Ascending aorta (tissue), 2 donors: ENCODE data around the gene JUNB. TPM values are rescaled to one million over a fixed set of nuclear protein-coding genes. Genes with fewer than 3 reads are reported as not detected.

Source experiments
- DNase-seq, 2 donors: peaks; one replicate each; pipeline ENCODE4 v3.0.0-alpha.2; 2019; ENCODE audit warnings: low spot score in 2 of 2
- H3K27ac ChIP-seq, 2 donors: fragments of 200-600 bp; sonication (generic); one replicate each; pipeline ENCODE4 v1.5.1; 2016 to 2017; ENCODE audit warnings: mild to moderate bottlenecking in 1 of 2
- H3K27me3 ChIP-seq: fragments of 200-600 bp; sonication (generic); one replicate; pipeline ENCODE4 v1.5.1; 2017
- H3K36me3 ChIP-seq, 2 donors: fragments of 200-600 bp; sonication (generic); one replicate each; pipeline ENCODE4 v1.5.1; 2016
- H3K4me1 ChIP-seq, 2 donors: fragments of 200-600 bp; sonication (generic); one replicate each; pipeline ENCODE4 v1.5.1; 2016 to 2017; ENCODE audit warnings: mild to moderate bottlenecking in 1 of 2
- H3K4me3 ChIP-seq, 2 donors: fragments of 200-600 bp; sonication (generic); one replicate each; pipeline ENCODE4 v1.5.1; 2016 to 2017; ENCODE audit warnings: mild to moderate bottlenecking in 1 of 2
- H3K9me3 ChIP-seq, 2 donors: fragments of 200-600 bp; sonication (generic); one replicate each; pipeline ENCODE4 v1.5.1; 2016
- intact Hi-C: fragments of 100-400 bp; cut with DNase I; formaldehyde crosslinking; loops from one replicate; pipeline ENCODE4 v1.15.1; 2023
- total RNA-seq: library from RNA; depleted of rRNA; stranded (reverse); fragments of >200 nt; gene quantifications from one replicate; pipeline ENCODE4 v1.1.0, GENCODE V29; 2016
- TF ChIP-seq, protein P1 (sequence below), 3 experiments: fragments of 200-600 bp in 2 of 3; fragments of 450-650 bp in 1 of 3; sonication (generic) in 2 of 3; IDR thresholded peaks; one replicate each; pipeline ENCODE4 v1.5.1; 2016 to 2019; ENCODE audit warnings: antibody characterized with exemption in 3 of 3, mild to moderate bottlenecking in 1 of 3, moderate library complexity in 1 of 3

Gene JUNB
- total RNA-seq: 3,581 TPM

DNA sequence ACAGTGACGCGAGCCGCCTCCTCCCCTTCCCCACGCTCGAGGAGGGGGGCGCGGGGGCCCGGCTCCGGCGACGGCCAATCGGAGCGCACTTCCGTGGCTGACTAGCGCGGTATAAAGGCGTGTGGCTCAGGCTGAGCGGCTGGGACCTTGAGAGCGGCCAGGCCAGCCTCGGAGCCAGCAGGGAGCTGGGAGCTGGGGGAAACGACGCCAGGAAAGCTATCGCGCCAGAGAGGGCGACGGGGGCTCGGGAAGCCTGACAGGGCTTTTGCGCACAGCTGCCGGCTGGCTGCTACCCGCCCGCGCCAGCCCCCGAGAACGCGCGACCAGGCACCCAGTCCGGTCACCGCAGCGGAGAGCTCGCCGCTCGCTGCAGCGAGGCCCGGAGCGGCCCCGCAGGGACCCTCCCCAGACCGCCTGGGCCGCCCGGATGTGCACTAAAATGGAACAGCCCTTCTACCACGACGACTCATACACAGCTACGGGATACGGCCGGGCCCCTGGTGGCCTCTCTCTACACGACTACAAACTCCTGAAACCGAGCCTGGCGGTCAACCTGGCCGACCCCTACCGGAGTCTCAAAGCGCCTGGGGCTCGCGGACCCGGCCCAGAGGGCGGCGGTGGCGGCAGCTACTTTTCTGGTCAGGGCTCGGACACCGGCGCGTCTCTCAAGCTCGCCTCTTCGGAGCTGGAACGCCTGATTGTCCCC is at the start of gene JUNB:
TSS of gene JUNB (plus strand) at position 142 of the 706 bp plus-strand sequence. CDS start at position 428, 286 bp downstream.
- Histone ChIP-seq H3K27me3 (no peaks in the 10 kb centered on the region), H3K36me3 (peaks cover 5 to 6% of the 10 kb centered on the region in 2 donors), H3K27ac (peak within 1 kb of the TSS; percentile 95 to 96), H3K4me1 (peaks cover 23 to 34% of the 10 kb centered on the region in 2 donors), H3K4me3 (peak within 1 kb of the TSS; percentile 83 to 90), H3K9me3 (no peaks in the 10 kb centered on the region)
- TF ChIP-seq, protein P1, sequence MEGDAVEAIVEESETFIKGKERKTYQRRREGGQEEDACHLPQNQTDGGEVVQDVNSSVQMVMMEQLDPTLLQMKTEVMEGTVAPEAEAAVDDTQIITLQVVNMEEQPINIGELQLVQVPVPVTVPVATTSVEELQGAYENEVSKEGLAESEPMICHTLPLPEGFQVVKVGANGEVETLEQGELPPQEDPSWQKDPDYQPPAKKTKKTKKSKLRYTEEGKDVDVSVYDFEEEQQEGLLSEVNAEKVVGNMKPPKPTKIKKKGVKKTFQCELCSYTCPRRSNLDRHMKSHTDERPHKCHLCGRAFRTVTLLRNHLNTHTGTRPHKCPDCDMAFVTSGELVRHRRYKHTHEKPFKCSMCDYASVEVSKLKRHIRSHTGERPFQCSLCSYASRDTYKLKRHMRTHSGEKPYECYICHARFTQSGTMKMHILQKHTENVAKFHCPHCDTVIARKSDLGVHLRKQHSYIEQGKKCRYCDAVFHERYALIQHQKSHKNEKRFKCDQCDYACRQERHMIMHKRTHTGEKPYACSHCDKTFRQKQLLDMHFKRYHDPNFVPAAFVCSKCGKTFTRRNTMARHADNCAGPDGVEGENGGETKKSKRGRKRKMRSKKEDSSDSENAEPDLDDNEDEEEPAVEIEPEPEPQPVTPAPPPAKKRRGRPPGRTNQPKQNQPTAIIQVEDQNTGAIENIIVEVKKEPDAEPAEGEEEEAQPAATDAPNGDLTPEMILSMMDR (IDR thresholded peaks at IDR 0.05): no peak
- DNase-seq: peak; percentile 91 to 99
- intact Hi-C loops: loop anchor here (1.0 to 10.0 kb wide), 5 partner anchors 12 to 1213 kb away; partner anchors contain the start of genes RAD23A and RFX1

DNA sequence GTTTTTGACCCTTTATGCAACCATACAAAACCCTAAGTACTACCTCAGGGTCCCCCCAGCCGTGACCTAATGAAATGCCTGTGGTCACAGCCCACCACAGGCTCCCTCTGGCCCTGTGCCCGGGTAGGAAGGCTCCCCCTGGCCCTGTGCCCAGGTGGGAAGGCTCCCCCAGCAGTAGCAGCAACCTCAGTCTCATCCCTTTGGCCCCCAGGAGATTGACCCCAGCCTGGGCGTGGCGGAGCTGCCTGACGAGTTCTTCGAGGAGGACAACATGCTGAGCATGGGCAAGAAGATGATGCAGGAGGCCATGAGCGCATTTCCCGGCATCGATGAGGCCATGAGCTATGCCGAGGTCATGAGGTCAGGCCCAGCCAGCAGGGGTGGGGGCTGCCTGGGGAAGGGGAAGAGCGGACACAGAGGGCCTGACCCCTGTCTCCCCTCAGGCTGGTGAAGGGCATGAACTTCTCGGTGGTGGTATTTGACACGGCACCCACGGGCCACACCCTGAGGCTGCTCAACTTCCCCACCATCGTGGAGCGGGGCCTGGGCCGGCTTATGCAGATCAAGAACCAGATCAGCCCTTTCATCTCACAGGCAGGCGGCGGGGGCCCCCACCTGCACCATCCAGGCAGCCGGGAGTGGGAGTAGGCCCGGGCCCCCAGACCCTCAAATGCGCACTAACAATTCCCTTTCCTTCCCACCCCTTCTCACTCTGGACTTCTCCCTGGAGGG is 46.0 kb upstream of the JUNB start:
- Histone ChIP-seq H3K27me3 (no peaks in the 10 kb centered on the region), H3K27ac (no peak overlapping the region), H3K9me3 (no peaks in the 10 kb centered on the region), H3K4me1 (no peaks in the 10 kb centered on the region), H3K36me3 (peaks cover 36 to 62% of the 10 kb centered on the region in 2 donors), H3K4me3 (no peak overlapping the region)
- DNase-seq: no peak
- intact Hi-C loops: no loop called here
- TF ChIP-seq, protein P1 (IDR thresholded peaks at IDR 0.05): no peak

DNA sequence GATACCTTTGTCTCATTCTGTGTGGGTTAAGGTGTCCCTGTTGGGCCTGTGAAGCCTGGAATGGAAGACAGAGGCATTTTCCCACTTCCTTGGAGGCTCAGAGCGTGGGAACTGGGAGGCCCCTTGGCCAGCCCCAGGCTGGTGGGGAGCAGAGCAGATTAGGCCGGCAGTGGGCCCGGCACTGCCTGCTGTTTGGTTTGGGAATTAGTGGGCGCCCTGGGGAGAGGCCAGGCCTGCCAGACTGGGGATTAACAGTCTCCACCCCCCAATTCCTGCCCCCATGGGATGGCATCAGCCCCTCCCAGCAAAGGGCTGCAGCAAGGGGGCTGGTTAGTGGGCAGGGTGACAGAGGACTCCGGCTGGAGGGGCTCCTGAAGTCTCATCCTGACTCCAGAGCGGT is 42.8 kb upstream of the JUNB start:
- Histone ChIP-seq H3K36me3 (peaks cover 36 to 40% of the 10 kb centered on the region in 2 donors), H3K27ac (no peak overlapping the region), H3K4me3 (no peak overlapping the region), H3K9me3 (no peaks in the 10 kb centered on the region), H3K4me1 (no peaks in the 10 kb centered on the region), H3K27me3 (no peaks in the 10 kb centered on the region)
- intact Hi-C loops: no loop called here
- DNase-seq: no peak
- TF ChIP-seq, protein P1 (IDR thresholded peaks at IDR 0.05): no peak

DNA sequence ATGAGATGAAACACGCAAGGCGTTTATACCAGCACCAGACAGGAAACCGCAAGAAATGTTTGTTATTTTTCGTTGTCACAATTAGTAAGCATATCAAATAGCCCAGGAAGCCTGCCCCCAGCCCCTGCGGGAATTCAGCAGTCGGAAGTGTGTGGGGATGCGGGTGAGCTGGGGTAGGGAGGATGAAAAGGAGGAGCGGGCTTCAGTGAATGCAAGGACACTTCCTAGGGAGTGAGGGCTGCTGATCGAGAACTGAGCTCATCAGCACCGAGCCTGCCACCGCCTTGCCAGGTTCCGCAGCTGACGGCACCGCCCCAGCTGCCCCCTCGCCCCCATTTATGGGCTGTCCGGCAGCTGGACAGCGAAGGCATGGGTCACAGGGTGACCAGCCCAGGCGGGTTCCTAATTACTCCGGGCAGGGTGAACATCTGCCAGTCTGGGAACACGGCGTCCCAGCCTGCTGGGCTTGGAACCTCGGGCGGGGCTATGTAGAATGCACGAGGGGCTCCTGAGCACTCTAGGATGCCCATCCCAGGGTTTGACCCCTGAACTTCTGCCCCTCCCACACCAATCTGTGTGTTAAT is 41.3 kb upstream of the JUNB start:
- no peak overlapping the region for H3K27ac ChIP-seq
- TF ChIP-seq, protein P1 (IDR thresholded peaks at IDR 0.05): no peak
- H3K9me3 ChIP-seq: no peaks in the 10 kb centered on the region
- H3K4me3 ChIP-seq: no peak overlapping the region
- H3K36me3 ChIP-seq: peaks cover 28 to 32% of the 10 kb centered on the region in 2 donors
- H3K4me1 ChIP-seq: no peaks in the 10 kb centered on the region
- no peaks in the 10 kb centered on the region for H3K27me3 ChIP-seq
- intact Hi-C loops: no loop called here
- no peak for DNase-seq

DNA sequence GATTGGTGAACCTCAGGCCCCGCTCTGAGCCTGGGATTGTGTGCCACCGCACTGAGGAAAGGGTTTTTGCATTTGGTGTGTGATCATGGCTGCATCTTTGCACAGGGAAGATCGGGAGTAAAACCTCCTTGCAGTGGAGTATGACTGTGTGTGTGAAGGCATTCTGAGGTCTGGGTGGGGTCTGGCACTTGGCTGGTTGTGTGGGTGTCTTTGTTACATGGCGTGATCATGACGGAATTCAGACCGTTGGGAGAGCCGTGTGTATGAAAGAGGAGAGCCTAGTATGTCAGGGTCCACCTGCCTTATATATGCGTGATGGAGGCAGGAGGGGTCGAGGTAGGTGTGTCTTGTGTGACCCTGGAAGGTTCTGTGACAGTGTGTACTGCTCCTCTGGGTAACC is 40.4 kb upstream of the JUNB start:
- intact Hi-C loops: no loop called here
- TF ChIP-seq, protein P1 (IDR thresholded peaks at IDR 0.05): no peak
- Histone ChIP-seq H3K4me1 (no peaks in the 10 kb centered on the region), H3K36me3 (peaks cover 20 to 23% of the 10 kb centered on the region in 2 donors), H3K9me3 (no peaks in the 10 kb centered on the region), H3K27me3 (no peaks in the 10 kb centered on the region), H3K4me3 (no peak overlapping the region), H3K27ac (no peak overlapping the region)
- no peak for DNase-seq
